ENCODE data around the gene CDHR4. TPM values are rescaled to one million over a fixed set of nuclear protein-coding genes. Genes with fewer than 3 reads are reported as not detected.

CDHR4 gene
- total and polyA plus RNA-seq, 5 experiments from 2014 or later: not detected

GRCh38 chr3:49747792-49748480 lies 51.7 kb downstream of the CDHR4 start:
- Mint-ChIP-seq H3K9me3 (no peaks in the 10 kb centered on the region), H3K27me3 (no peaks in the 10 kb centered on the region), H3K27ac (peak overlapping the region in 2 of 10 donors; percentile 53 to 71), H3K4me3 (no peak overlapping the region), H3K36me3 (peaks cover 0 to 59% (median 8%) of the 10 kb centered on the region in 3 donors), H3K4me1 (peaks cover 7 to 20% (median 14%) of the 10 kb centered on the region in 4 donors)
- POLR2A ChIA-PET: no interaction called here
- ATAC-seq (no peak), DNase-seq (no peak)

GRCh38 chr3:49745986-49746385 lies 53.7 kb downstream of the CDHR4 start:
- Mint-ChIP-seq H3K36me3 (peaks cover 0 to 56% (median 4%) of the 10 kb centered on the region in 3 donors), H3K27me3 (no peaks in the 10 kb centered on the region), H3K9me3 (no peaks in the 10 kb centered on the region), H3K4me3 (no peak overlapping the region), H3K4me1 (peaks cover 6 to 19% (median 14%) of the 10 kb centered on the region in 4 donors), H3K27ac (peak overlapping the region in 1 of 10 donors; percentile 5)
- POLR2A ChIA-PET: no interaction called here
- ATAC-seq: no peak
- DNase-seq: no peak

Small RNA genes within 50 kb of the gene (microRNA-seq; reads per million reads assigned to microRNA genes)
- gene MIR5193 (ENCODE audit: borderline microRNAs expressed): 1.7 reads per million

Other genes with a start within 250 kb of the CDHR4 start
- under 1 TPM; 0.22 to 0.23 TPM for gene BSN, start 245.4 kb downstream of the CDHR4 start, total RNA-seq
- under 1 TPM in 1 of 3 donors, not detected in 2; 0.19 TPM for gene BSN, start 245.4 kb downstream of the CDHR4 start, polyA plus RNA-seq
- 100 to 1,000 TPM; 137 to 139 TPM for gene APEH, start 125.5 kb downstream of the CDHR4 start, total RNA-seq
- 100 to 1,000 TPM; 105 to 131 (median 114) TPM for gene APEH, start 125.5 kb downstream of the CDHR4 start, polyA plus RNA-seq
- gene MST1, start 110.4 kb downstream of the CDHR4 start, total RNA-seq: 10 to 100 TPM; 13.3 to 13.7 TPM
- gene MST1, start 110.4 kb downstream of the CDHR4 start, polyA plus RNA-seq: 1 to 10 TPM in 1 of 3 donors, under 1 TPM in 2; 0.29 to 1.1 (median 0.74) TPM
- gene RNF123, start 110.3 kb downstream of the CDHR4 start, total RNA-seq: 10 to 100 TPM; 66.4 to 70.0 TPM
- 10 to 100 TPM in 2 of 3 donors, 1 to 10 TPM in 1; 8.8 to 20.4 (median 10.5) TPM for gene RNF123, start 110.3 kb downstream of the CDHR4 start, polyA plus RNA-seq
- gene AMIGO3, start 80.2 kb downstream of the CDHR4 start, total RNA-seq: 1 to 10 TPM; 1.0 to 1.1 TPM
- gene AMIGO3, start 80.2 kb downstream of the CDHR4 start, polyA plus RNA-seq: 1 to 10 TPM; 1.2 to 1.5 (median 1.2) TPM
- gene GMPPB, start 75.9 kb downstream of the CDHR4 start, total RNA-seq: 10 to 100 TPM; 21.6 to 22.2 TPM
- gene GMPPB, start 75.9 kb downstream of the CDHR4 start, polyA plus RNA-seq: 10 to 100 TPM in 2 of 3 donors, 1 to 10 TPM in 1; 7.5 to 14.8 (median 12.3) TPM
- 10 to 100 TPM; 49.9 to 53.4 TPM for gene IP6K1, start 13.3 kb downstream of the CDHR4 start, total RNA-seq
- 10 to 100 TPM; 11.7 to 26.0 (median 17.4) TPM for gene IP6K1, start 13.3 kb downstream of the CDHR4 start, polyA plus RNA-seq
- 1 to 10 TPM; 1.8 to 4.4 TPM for gene INKA1, start 3.4 kb upstream of the CDHR4 start, total RNA-seq
- gene INKA1, start 3.4 kb upstream of the CDHR4 start, polyA plus RNA-seq: 1 to 10 TPM in 1 of 3 donors, under 1 TPM in 2; 0.33 to 3.5 (median 0.44) TPM
- gene UBA7, start 14.1 kb upstream of the CDHR4 start, total RNA-seq: 100 to 1,000 TPM; 326 to 331 TPM
- 10 to 100 TPM; 30.9 to 43.8 (median 33.5) TPM for gene UBA7, start 14.1 kb upstream of the CDHR4 start, polyA plus RNA-seq
- 1 to 10 TPM; 4.3 to 5.8 TPM for gene TRAIP, start 56.7 kb upstream of the CDHR4 start, total RNA-seq
- 1 to 10 TPM; 1.3 to 2.0 (median 1.7) TPM for gene TRAIP, start 56.7 kb upstream of the CDHR4 start, polyA plus RNA-seq
- not detected for gene CAMKV, start 70.0 kb upstream of the CDHR4 start, total RNA-seq
- gene CAMKV, start 70.0 kb upstream of the CDHR4 start, polyA plus RNA-seq: not detected
- 1 to 10 TPM in 1 of 2 experiments, under 1 TPM in 1; 0.75 to 1.0 TPM for gene MST1R, start 104.0 kb upstream of the CDHR4 start, total RNA-seq
- under 1 TPM in 2 of 3 donors, not detected in 1; 0.19 to 0.58 TPM for gene MST1R, start 104.0 kb upstream of the CDHR4 start, polyA plus RNA-seq
- 10 to 100 TPM in 1 of 2 experiments, 1 to 10 TPM in 1; 9.0 to 10.1 TPM for gene MON1A, start 129.9 kb upstream of the CDHR4 start, total RNA-seq
- gene MON1A, start 129.9 kb upstream of the CDHR4 start, polyA plus RNA-seq: 10 to 100 TPM; 12.2 to 21.0 (median 13.7) TPM
- 100 to 1,000 TPM; 189 to 197 TPM for gene RBM6, start 140.3 kb upstream of the CDHR4 start, total RNA-seq
- gene RBM6, start 140.3 kb upstream of the CDHR4 start, polyA plus RNA-seq: 10 to 100 TPM; 29.9 to 46.5 (median 31.7) TPM

Data from naive thymus-derived CD8-positive, alpha-beta T cell (primary cell).